Esophagus muscularis mucosa (tissue), 3 donors: ENCODE measurements around the gene RAD51B.

Source experiments
- CTCF ChIP-seq, 3 experiments: fragments of 200-600 bp in 2 of 3; fragments of 450-650 bp in 1 of 3; sonication (generic) in 2 of 3; IDR thresholded peaks; one replicate each; pipeline ENCODE4 v1.5.1; 2017 to 2019; ENCODE audit warnings: antibody characterized with exemption in 3 of 3, mild to moderate bottlenecking in 2 of 3, moderate library complexity in 1 of 3
- POLR2AphosphoS5 ChIP-seq, 2 donors: sonication (generic); formaldehyde crosslinking; IDR thresholded peaks; one replicate each; pipeline ENCODE4 v1.6.1; 2017; ENCODE audit warnings: antibody characterized with exemption in 2 of 2

DNA sequence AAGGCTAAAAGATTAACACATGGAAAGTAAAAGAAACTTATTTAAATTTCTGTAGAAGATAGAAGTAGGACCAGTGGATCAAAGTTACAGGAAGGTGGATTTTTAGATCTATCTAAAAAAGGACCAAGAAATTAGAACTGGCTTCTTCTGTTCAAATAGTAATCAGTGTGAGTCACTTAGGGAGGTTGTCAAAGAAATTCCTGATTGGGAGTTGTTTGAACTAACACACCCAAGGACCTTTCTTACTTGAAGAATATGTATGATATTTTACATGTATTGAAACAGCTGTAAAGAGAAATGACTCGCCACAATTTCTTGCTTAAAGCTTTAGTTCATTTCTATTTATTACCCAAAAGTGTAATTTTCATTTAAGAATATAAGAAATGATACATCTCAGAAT is 256.9 kb downstream of the RAD51B start:
- no peak for TF ChIP-seq CTCF (IDR thresholded peaks at IDR 0.05)
- no peak for TF ChIP-seq POLR2AphosphoS5 (IDR thresholded peaks at IDR 0.05)
